NCI-H146 treated with DMSO at 0.1 percent for 48 hours (cell line): ENCODE data around the gene ITK.
"Not testable (repeated sequence)": the region's sequence is repeated elsewhere in the genome, so short reads cannot be mapped to it uniquely, and the experiment has no call there.

ENCODE experiments used
- DNase-seq: peaks from one replicate; lab custom pipeline; 2025; ENCODE audit not compliant: unreplicated experiment; lab: John Stamatoyannopoulos, UW

Gene ITK

DNA sequence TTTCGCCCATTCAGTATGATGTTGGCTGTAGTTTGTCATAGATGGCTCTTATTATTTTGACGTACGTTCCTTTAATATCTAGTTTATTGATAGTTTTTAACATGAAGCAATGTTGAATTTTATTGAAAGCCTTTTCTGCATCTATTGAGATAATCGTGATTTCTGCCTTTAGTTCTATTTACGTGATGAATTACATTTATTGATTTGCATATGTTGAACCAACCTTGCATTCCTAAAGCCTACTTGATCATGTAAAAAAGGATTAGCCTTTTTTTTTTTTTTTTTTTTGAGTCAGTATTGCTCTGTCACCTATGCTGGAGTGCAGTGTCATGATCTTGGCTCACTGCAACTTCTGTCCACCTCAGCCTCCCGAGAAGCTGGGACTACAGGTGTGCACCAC lies 25.1 kb downstream of the ITK start:
- DNase-seq: no peak

DNA sequence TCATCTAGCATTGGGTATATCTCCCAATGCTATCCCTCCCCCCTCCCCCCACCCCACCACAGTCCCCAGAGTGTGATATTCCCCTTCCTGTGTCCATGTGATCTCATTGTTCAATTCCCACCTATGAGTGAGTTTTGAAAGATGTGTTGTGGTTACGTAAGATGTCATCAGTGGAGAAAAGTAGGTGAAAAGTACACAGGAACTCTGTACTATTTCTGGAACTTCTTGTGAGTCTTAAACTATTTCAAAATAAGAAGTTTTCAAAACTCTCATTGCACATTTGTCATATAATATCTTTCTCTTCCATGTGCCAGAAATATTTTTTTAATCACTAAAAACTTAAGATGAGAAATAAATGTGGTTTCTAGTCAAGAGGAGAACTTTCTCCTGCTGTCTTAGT lies 30.0 kb downstream of the ITK start:
- not testable (repeated sequence) for DNase-seq

DNA sequence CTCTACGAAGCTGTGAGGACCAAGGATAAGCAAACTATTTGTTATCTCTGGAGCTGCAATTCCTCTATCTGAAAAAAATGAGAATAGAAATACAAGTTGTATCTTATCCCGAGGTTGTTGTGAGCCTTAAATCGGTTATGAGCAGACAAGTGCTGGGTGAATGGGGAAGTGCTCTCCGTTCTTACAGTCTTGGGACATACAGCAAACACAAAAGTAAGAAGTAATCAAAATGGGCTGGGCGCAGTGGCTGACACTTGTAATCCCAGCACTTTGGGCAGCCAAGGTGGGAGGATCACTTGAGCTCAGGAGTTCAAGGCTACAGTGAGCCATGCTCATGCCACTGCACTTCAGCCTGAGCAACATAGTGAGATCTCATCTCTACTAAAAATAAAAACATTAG lies 31.7 kb downstream of the ITK start:
- DNase-seq: no peak

DNA sequence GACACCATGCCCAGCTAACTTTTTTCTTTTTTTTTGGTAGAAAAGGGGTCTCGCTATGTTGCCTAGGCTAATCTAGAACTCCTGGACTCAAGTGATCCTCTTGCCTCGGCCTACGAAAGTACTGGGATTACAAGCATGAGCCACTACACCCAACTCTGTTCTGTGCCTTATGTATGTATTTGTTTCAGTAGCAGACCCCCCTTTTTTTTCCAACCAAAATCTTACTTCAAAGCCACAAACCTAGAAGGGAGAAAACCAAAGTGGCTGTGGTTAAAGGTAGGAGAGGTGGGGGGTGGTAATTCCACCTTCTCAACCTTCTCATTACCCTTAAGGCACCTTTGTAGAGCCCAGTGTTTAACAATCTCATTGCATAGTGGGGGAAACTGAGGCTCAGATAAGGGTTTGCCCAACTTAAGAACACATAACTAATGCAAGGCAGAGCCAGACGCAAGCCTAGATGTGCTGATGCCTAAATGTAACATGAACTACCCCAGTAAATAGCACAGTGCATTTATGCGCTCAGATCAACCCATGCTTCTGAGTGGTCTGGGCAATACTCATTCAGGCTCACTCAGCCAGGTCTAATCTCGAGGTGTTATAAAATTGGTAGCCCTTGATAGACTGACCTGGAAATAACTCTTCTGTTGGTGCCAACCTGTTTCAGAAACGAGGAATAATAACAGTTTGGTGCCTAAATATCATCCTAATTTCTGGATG lies 33.0 kb downstream of the ITK start:
- DNase-seq: no peak

DNA sequence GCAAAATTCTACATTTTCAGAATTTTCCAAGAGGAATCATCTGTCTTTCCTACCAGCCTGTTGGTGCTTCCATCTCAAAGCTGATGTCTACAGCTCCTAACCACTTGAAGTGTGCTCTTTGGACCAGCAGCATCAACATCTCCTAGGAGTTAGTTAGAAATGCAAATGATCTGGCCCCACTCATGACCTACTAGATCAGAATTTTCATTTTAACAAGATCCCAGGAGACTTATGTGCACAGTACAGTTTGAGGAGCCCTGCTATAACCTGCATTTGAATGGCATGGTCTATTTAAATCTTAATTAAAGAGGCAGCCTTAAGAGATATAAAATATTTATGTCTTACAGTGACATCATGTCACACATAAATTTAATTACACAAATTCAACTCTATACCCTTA lies 33.8 kb downstream of the ITK start:
- DNase-seq: no peak

DNA sequence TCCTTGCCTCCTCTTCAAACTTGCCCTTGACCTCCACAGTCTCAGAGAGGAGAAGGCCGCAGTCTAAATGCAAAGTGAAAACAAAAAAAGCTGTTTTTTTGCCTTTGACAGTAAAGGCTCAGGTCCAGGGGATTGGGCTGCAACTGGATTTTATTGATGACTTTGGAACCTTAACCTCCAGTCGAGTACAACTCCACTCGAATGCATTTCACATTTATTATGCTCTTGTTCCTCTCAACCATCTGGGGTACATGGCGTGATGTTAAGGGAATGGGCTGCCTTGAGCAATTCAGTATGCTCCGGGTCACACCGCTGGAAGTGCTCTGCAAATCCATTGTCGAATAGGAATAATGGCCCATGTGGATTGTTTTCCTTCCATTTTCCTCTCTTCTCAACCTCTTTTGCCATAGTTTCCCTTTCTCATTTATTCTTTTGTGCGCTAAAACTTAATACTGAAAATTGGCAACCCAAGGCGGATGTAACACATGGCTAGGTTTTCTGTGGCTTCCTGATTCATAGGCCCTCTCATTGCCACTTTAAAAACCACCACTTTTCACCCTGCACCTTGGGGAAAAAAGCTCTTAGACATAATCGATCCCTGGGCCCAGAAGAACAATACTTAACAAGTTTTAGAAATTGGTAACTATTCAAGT lies 34.3 kb downstream of the ITK start:
- DNase-seq: no peak

DNA sequence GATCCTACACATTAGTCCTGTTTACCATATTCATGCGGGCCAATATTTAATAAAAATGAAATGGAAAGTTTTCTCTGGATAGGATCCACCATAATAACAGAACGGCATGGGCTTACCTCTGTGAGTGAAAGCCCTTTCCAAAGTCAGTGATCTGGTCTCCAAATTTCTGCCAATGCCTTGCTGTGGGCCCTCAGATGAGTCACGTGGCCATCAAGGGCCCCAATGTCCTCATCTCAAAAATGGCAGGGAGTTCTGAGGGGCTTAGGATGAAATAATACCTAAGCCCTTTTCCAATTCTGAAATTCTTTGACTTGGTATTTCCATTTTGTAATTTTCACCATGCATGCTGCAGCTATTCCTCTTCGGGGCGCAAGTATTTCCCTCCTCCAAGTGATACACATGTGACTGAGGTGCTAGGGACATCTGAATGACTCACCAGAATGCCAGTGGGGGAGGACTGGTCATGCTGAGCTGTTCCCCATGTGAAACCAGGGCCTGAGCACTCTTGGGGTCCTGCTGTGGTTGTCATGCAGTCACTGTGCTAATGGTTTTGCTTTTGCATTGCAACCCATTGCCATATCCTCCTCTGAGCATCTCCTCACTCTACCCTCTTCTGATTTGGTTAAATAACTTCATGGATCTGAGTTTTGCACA lies 35.0 kb downstream of the ITK start:
- DNase-seq: no peak

DNA sequence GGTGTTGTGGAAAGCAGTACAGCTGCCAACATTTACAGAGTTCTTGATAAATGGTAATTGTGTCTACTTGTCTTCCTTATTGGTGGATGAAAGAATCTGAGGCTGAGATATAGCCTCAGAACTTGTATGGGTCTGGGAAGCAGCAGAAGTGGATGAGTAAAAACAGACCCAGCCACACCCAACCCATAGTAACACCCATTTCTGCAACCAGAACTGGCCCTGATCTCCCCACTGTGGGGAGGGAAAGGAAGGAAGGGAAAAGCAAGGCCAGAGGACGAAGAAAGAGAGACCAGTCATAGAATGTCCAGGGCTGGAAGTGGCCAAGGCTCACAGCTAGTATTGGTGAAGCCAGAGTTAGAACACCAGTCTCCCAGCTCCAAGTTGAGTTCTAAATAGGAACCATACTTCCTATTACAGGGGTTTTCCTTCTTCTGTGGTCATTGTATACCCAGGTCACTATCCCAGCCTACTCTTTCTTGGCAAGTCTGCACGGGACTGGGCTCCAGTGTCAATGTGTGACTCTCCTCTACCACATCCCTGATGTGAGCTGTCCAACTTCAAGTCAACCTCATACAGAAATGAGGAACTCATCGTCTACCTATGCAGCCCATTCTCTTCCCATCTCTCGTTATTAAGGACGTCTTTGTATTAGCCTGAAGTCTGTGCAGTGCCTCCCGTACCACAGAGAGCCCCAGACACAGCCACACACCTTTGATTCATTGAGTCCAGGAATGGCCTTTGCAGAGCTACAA lies 35.9 kb downstream of the ITK start:
- DNase-seq: no peak

DNA sequence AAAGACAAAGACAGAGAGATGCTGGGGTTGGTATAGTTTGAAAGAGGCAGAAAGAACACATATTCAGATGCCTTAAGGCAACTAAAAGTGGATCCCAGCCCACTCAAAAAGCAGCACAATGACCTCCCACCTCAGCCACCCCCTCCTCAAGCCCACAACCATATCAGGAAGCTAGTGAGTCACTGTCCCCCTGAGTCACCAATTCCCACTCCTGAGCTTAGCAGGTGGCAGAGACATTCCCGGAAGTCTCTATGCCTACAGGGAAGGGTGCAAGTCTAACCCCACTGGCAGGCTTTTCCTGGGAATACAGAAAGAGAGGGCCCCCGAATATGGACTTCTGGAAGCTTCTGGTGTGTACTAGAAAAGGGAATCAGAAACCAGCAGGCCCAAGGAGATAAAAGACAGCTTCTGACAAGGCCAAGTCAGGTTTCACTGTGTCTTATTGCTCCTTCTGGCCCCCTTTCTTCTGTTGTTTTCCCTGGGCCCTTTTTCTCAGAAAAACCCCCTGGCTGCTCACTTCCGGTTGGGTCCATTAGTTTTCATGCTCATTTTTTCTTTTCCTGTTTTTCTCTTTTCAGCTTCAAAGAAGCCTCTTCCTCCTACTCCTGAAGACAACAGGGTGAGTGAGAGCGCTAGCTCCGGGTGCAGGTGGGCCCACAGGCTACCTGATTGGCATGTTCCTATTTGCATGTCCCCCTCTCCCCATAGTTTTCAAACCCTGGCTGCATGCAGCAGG lies 36.8 kb downstream of the ITK start:
- DNase-seq: no peak

DNA sequence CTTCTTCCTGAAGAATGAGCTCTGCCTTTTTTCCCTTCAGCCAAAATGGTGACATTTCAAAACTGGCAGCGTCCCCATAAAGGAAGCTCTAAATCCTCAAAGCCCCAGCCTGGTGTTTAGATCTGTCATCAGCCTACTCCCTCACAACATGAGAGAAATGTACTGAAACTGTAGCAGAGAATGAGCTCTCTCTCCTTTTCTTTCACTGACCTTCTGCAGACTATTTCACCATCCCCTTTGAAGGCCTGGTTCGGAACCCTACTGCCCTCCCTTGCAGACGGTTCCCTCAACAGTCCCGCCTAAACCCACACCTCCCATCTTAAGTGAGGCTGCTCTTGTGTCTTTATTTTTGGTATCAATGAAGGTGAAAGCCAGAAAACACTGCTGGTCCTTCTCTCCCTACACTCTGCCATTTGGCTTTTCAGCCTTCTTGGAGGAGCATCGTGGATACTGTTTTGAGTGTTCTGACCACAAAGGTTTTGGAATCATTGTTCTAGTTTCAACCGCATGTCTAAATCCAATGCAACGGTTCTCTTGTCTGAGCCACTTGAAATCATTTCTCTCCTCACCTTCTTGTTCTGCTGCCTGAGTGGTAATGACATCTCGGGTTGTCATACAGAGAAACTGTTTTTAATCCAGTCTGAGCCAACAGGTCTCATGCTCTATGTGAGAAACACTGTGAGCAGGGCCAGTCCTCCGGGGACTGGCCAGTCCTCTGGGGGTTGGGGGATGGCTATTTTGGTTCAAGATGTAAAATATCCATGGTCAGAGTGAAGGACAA lies 39.0 kb downstream of the ITK start:
- DNase-seq: no peak

DNA sequence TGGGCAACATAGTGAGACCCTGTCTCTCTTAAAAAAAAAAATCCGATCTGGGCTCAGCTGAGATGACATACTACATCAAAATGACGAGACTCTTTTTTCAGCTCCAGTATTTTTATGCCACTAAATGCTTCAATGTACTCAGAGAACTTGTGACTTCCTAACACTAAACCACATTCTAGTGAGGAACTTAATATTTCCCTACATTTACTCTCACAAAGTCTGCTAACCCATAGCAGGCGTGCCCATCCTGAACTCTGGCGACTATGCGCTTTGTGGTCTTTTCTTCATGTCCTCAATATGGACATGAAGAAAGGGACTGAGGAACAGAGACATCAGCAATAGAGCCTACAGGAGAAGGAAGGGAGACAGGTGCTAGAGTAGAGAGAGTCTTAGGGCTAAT lies 41.3 kb downstream of the ITK start:
- no peak for DNase-seq

DNA sequence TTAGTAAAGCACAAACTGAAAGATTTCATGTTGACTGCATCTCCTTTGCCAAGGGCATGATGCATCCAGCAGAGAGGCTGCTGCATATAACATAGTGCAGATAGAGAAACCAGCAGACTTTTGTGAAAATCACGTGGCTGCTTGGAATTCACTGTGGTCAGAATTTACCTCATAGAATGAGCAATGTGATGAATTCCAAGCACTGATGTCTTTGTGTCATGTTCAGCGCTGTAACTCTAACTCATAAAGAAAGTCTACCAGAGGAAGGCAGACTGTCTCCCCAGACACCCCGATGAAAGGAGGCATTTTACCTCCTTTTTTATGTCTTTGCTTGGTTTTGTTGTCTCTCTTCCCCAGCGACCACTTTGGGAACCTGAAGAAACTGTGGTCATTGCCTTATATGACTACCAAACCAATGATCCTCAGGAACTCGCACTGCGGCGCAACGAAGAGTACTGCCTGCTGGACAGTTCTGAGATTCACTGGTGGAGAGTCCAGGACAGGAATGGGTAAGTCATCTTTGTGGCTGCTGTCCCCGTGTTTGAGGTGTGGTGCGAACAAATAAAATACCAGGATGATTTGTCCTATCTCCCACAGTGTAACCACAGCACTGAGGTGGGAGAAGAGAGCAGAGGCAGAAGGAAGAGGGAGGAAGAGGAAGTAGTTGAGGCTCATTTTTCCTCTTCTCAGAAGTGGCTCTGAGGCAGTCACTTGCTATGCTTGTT lies 42.0 kb downstream of the ITK start:
- DNase-seq: no peak

DNA sequence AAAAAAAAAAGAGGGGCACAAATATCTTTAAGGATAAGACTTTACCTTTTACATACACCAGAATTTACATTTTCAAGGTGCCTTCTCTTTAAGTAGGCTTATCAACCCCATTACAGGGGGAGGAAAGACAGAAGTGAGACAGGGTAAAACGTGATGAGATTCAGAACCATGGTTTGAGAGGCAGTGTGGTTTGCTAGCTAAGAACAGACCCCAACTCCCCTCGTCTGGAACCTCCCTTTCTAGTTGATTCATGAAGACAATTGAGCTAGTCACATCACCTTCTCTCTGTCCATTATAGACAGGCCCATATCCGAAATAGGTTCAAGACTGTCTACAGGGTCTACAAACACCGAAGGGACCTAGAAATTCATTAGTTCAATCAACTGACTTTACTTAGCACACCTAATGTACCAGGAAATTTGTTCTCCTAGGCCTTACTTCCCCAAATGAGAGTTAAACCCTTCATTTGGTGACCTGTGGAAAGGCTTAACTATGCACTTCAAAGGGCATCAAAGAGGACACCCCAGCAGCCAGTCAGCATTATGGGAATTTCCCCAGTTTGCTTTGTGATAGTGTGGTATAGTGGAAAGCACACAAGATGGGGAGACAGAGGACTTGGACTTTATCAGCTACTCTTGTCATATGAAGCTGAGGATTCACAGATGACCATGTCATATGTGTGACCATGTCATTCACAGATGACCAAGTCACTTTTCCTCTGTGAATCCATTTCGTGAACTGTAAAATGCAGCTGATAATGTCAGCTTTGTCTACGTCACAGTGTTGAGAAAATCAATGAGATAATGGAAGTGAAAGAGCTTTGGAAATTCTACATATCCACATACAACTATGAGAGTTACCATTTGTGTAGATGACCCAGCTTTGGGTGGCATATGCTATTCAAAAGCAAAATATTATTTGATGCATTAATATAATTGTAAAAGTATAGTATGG lies 45.1 kb downstream of the ITK start:
- no peak for DNase-seq

DNA sequence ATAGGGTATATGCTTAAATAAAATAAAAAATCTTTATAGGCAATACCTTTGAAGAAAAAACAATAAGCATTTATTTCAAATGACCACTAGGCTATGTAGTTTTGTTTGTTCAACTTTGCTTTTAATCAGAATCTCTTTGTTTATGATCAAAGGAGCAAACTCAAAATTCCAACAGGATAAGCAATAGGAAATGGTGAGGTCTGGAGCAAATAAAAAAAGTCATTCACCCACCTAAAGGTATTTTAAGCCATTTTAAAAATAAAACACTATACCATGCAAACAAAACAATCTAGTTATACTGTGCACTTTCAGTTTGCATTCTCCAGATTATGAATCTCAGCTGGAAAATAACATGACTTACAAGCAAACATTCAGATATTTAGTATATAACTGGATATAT lies 50.0 kb downstream of the ITK start:
- DNase-seq: no peak

DNA sequence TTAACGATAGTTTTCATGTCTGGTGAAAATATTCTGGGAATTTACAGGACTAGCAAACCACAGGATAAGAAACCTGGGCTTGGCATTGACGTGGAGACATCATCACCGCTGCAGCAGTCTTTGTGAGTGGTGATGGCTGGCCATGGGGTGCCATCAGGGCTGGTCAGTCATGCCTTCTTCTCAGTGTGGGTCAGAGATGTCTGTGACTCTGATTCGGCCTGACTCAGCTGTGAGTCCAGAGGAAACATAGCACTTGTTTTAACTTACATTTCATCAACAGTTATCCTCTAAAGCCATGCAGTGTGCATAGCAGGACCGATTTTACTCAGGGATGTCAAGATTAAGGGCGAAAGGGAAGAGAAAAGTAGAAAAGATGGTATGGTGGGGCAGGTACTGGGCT lies 52.1 kb downstream of the ITK start:
- DNase-seq: no peak

DNA sequence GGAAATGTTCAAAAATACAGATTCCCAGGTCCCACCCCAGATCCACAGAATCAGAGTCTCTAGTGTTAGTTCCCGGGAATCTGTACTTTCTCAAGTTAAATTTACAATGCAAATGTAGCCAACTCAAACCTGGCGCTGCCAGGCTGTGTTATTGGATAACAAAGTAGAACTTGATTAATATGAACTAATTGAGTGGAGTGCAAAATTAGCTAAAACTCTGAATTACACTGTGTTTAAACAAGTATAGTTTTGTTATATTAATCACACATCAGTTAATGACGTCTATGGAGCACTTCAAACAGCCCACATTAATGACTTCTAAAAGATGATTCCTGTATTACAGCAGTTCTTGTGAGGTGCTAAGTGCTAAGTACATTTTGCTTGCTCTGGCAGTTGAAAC lies 52.9 kb downstream of the ITK start:
- no peak for DNase-seq

DNA sequence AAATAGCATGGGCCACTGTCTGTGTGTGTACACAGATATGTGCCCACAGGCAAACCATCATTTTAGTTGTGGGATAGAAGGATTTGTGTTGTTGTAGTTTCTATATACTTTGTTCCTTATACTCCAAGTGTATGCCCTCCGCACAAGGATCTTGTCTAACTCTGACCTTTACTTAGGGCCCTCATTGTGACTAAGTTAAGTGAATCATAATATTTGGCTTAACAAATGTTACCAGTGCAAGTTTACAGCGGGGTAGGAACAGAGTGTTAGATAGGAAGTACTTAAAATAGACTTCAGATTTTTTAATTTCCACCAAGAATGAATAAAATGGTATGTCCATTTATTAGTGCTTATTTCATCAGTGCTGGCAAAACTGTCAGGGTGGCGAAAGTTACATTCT lies 55.8 kb downstream of the ITK start:
- DNase-seq: no peak

DNA sequence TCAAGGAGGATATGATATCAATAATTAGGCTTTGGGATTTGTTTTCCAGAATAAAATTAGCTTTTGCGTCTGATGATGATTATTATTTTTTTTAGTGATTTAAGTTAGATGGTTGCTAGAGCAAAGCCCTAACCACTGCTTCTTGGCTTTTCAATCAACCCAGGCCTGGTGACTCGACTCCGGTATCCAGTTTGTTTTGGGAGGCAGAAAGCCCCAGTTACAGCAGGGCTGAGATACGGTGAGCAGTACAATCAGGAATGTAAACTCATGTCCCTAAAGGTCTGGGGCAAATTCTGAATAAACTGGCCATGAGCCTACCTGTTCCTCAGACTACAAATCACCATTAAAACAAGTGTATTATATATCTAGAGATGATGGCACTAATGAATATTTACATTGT lies 60.8 kb downstream of the ITK start:
- no peak for DNase-seq

DNA sequence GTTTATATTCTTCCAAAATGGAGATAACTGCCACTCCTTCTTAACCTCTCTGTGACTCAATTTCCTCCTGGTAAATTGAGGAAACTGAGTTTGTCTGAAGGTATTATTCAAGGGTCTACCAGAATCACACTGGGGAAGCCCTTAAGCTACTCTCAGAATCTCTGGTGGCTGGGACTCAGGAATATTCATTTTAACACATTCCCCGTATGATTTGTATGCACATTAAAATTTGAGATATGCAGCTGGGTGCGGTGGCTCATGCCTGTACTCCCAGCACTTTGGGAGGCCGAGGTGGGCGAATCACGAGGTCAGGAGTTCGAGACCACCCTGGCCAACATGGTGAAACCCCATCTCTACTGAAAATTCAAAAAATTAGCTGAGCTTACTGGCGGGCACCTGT lies 64.1 kb downstream of the ITK start:
- not testable (repeated sequence) for DNase-seq
